HPDE6-E6E7 (cell line): Measurements from ENCODE around the gene PRELID3B.

Source experiments
- DNase-seq: peaks from one replicate; pipeline ENCODE4 v3.0.0; 2011; ENCODE audit warnings: missing footprints; ENCODE audit errors: extremely low spot score

Gene PRELID3B

DNA sequence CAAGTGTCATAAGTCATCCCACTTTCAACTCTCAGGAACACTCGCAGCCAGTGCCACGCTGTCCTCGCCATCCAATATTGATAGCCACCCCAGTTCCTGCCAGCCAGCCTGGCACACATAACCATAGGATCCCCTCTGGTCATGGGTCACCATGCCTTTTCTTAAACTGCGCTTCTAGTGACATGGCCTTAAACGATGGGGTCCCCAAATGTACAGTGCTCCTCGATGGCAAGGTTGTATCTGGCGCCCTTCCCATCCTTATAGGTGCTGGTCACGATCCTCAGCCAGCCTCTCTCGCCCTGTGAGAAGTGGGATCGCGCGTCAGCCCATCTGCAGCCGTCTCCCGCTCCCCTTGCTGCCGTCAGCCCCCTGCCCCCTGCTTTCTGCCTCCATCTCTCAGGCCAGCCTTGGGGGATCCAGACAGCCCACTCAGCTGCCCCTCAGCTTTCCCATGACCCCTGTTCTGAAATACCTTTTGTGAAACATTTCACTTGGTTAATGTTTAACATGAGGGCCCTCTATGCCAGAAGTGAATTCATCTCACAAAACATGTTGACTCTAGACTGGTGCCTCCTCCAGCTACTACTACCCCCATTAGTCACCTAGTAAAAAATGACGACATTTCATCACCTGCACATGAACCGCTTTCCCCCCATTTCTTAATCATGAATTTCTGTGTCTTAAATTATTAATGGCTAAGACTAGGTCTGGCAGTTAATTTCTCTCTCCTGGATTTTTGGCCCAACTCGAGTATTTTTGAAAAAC lies 46.9 kb downstream of the PRELID3B start:
- no peak for DNase-seq

DNA sequence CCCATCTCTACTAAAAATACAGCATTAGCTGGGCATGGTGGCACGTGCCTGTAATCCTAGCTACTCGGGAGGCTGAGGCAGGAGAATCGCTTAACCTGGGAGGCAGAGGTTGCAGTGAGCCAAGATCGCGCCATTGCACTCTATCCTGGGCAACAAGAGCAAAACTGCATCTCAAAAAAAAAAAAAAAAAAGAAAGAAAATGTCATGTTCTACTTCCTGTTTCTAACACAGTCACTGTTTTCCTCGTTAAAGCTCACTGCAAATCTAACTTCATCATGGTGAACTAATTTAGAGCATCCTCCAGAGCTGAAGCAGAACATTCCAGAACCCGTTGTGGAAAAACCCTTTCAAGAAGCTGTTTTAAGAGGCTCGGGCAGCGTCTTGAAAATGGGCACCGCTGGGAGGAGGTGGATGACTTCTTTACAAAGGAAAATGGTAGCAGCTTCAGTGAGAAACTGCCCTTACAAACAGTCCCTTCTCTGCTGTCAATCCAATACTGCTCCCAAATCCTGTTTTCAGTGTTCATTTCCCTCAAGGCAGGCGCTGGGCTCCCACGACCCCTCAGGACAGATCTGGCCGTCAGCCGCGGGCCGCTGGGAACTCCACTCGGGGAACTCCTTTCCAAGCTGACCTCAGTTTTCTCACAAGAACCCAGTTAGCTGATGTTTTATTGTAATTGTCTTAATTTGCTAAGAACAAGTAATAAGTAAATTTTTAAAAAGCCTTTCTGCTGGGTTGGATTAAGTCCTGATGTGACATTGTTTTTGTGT lies 48.0 kb downstream of the PRELID3B start:
- DNase-seq, result no peak

DNA sequence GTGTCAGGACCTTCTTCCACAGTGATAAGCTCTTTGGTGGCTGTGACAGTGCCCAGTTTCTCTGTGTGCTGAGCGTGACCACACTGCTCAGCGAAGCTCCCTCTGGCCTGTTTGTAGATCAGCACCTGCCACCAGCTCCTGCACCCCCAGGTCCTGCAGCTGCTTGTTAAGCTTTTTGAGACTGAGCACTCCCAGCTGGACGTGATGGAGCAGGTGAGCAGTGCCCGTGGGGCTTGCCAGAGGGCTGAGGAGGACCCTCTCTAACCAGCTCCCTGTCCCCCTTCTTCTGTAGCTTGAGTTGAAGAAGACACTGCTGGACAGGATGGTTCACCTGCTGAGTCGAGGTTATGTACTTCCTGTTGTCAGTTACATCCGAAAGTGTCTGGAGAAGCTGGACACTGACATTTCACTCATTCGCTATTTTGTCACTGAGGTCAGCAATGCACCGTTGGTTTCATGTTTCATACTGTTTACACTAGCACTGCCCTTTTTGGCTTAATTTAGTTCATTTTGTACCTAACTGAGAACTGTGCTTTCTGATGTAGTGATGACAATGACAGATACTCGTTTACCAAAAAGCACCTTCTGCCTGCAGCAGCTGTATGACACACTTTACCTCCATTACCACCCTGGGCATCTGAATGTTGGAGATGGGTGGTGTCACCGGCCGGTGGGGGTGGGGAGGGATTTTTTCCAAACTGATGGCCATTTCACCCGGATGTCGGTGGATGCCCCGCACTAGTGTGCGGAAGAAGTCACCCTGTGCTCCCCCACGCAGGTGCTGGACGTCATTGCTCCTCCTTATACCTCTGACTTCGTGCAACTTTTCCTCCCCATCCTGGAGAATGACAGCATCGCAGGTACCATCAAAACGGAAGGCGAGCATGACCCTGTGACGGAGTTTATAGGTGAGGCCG lies 49.0 kb downstream of the PRELID3B start:
- no peak for DNase-seq

DNA sequence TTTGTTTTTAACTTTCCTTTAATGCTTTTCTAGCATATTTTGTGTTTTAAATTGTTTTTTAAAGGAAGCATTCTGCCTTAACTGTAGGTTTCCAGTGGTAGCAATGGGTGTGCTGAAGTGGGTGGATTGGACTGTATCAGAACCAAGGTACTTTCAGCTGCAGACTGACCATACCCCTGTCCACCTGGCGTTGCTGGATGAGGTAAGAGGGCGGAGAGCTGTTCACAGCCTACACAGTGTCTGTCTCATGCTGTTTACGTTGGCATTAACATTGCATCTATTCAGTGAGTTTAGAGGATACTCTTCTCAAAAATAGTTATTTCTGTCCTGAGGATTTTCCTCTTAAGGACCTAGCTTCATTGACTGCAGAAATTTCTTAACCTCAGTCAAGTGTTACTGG lies 49.7 kb downstream of the PRELID3B start:
- DNase-seq, result no peak

DNA sequence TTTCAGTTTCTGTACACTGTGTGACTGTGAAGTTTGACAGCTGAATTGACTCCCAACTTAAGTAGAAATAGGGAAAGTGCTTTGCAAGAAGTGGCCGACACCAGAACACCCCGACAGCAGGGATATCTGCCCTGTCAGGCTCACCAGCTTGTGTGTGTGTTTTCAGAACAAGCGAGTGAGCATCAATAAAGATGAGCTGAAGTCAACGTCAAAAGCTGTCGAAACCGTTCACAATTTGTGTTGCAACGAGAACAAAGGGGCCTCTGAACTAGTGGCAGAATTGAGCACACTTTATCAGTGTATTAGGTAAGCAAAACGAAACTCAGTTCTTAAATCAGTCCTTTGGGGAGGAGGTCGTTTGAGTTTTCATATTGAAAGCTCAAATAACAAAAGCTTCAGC lies 50.9 kb downstream of the PRELID3B start:
- DNase-seq, result no peak

DNA sequence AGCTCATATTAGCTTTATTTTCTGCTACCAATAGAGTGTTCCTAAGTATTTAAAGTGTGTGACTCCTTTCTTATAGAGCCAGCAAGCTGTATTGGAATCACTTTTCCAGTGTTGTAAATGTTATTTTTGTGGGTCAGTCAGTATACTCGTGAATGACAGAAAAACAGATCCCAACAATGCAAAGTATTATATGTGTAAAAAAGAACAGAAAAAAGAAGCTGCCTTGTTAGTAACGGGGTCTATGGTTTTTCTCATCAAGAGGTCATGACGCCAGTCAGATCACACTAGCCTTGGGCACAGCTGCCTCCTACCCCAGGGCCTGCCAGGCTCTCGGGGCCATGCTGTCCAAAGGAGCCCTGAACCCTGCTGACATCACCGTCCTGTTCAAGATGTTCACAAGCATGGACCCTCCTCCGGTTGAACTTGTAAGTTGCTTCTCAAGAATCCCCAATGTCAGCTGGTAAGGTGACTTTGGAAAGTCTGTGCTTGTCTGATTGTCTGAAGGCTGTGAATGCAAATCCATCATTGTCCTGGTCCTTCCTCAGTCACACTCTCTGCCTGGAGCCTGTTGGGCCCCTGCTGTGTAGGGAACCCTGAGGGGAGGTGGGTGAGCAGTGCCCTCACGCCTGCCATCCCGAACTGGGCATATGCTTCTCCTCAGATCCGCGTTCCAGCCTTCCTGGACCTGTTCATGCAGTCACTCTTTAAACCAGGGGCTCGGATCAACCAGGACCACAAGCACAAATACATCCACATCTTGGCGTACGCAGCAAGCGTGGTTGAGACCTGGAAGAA lies 51.7 kb downstream of the PRELID3B start:
- no peak for DNase-seq

DNA sequence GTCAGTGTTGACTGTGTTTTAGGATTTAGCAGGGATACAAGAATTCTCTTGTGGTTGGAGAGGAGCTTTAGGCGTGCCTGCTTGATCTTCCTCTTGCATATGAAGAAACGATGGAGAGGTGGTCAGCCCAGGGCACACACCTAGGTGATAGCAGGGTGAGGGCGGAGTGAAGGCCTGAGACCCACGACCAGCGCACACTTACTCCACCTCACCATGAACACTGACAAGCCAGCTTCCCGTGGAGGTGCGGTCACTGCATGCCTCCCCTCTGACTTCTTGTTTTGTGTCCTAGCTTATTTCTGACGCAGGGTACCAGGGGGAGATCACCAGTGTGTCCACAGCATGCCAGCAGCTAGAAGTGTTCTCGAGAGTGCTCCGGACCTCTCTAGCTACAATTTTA lies 53.4 kb downstream of the PRELID3B start:
- no peak for DNase-seq

GRCh38 chr20:58988565-58988882 lies 54.1 kb downstream of the PRELID3B start:
- no peak for DNase-seq

GRCh38 chr20:58987790-58988564 lies 54.6 kb downstream of the PRELID3B start:
- no peak for DNase-seq

- no peak for DNase-seq
Measured at GRCh38 chr20:58986968-58987517, 55.5 kb downstream of the PRELID3B start.

GRCh38 chr20:58986286-58986967 lies 56.2 kb downstream of the PRELID3B start:
- DNase-seq, result no peak

- no peak for DNase-seq
Measured at GRCh38 chr20:58985656-58986055, 56.9 kb downstream of the PRELID3B start.

GRCh38 chr20:58984691-58985090 lies 57.9 kb downstream of the PRELID3B start:
- DNase-seq, result no peak
